ENCODE measurements around the gene INAFM2. TPM values are rescaled to one million over a fixed set of nuclear protein-coding genes. Genes with fewer than 3 reads are reported as not detected.

Gene INAFM2
- total and polyA plus RNA-seq, 2 of the 4 experiments (the other 2 are of a cell fraction): 10.4 to 14.0 TPM

DNA sequence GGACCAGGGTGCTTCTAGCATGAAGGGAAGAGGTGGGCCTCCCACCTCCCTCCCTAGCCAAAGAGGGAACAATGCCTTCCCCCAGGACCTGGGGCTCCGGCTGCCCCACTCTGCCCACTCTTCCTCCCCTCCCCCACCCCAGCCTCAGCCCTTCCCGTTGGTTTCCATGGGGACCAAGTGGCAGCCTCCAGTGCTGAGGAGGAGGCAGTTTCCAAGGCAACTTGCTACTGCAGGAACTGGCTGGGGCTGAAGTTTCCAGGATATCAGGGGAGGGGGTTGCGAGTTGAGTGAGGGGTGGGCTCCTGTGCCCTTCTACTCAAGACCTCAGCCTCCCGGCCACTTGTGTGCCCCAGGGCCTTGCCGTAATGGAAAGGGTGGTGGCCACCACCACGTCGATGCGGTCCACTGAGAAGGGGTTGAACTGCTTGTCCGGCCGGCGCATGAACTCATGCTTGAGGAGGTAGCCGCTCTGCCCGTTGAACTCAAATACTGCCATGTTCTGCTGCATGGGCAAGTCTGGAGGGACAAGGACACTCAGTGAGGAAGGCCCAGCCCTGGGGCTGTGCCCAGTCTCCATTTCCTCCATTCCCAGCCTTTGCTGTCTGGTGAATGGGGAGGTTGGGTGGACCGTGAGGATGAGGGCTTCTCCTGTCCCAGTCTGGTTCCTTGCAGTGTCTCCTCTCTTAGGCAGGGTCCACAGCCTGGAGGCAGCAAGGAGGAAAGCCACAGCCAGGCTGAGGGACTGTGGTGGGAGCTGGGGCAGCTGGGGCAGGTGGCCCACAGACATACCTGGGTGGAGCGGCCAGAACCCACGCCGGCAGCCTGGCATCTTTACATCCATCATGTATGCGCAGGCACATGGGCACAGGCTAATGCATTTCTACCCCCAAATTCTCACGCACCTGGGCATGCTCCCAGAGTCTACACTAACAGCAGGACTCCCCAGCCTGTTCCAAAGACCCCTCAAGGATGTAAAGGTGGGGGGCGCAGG is 29.3 kb upstream of the INAFM2 start (continued):
- no peak for TF ChIP-seq RAD21 (IDR thresholded peaks at IDR 0.05; ENCODE audit: low read length)

DNA sequence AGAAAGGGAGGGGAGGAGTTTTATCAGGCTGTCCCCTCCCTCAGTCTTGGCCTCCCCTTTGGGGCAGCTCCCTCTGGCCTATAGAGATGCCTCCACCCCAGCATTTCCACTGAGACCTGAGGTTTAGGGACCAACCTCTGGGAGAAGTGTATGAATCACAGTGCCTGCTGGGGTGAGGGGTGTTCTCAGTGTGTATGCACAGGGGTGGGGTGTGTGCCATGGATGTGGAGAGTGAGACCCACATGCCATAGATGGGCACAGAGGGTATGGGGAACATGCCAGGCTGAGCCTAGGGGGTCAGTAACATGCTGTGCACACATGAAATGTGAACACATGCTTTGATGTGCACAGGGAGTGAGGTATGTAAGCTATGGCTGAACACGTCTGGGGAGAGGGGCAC is 28.2 kb upstream of the INAFM2 start:
- Histone ChIP-seq H3K27ac (ENCODE audit: insufficient read depth, low read length) (no peak overlapping the region), H3K56ac (ENCODE audit: extremely low read depth, insufficient read depth, low read length) (no peak overlapping the region), H3K23ac (ENCODE audit: low read depth, low read length) (no peak overlapping the region), H2BK15ac (ENCODE audit: low read depth, low read length) (no peak overlapping the region), H4K20me1 (ENCODE audit: insufficient read depth, low read length) (no peaks in the 10 kb centered on the region), H3K79me1 (ENCODE audit: low read depth in 1 of 2, low read length in 2 of 2) (no peaks in the 10 kb centered on the region), H3K9me3 (ENCODE audit: control insufficient read depth, insufficient read depth, low read length) (peaks cover 4% of the 10 kb centered on the region), H3K4ac (ENCODE audit: low read depth, low read length) (no peak overlapping the region), H2AK5ac (ENCODE audit: low read depth, low read length) (no peak overlapping the region), H4K8ac (ENCODE audit: low read depth in 2 of 2, low read length in 2 of 2) (no peak overlapping the region), H3K4me1 (ENCODE audit: control insufficient read depth, insufficient read depth, low read length) (no peaks in the 10 kb centered on the region), H2BK20ac (ENCODE audit: low read depth, low read length) (no peak overlapping the region), H3K9me1 (ENCODE audit: insufficient read depth, low read length) (no peaks in the 10 kb centered on the region), H4K91ac (ENCODE audit: insufficient read depth, low read depth, low read length) (no peak overlapping the region), H3K18ac (ENCODE audit: low read depth, low read length) (no peak overlapping the region), H2BK120ac (ENCODE audit: low read depth, low read length) (no peak overlapping the region), H3K27me3 (ENCODE audit: control insufficient read depth, insufficient read depth, low read length) (peaks cover 79% of the 10 kb centered on the region), H2AK9ac (replicated peaks; ENCODE audit: low read depth, low read length, poor library complexity) (no peak overlapping the region), H4K5ac (ENCODE audit: low read depth, low read length) (no peak overlapping the region), H3K9ac (ENCODE audit: low read depth, low read length) (no peak overlapping the region), H3K14ac (replicated peaks; ENCODE audit: low read depth, low read length) (no peak overlapping the region), H3K4me2 (ENCODE audit: low read depth, low read length) (no peak overlapping the region), H2BK5ac (ENCODE audit: low read depth, low read length, poor library complexity, severe bottlenecking) (no peak overlapping the region), H3K4me3 (ENCODE audit: insufficient read depth, low read depth, low read length) (no peak overlapping the region), H3K36me3 (ENCODE audit: control insufficient read depth, insufficient read depth, low read length) (no peaks in the 10 kb centered on the region), H2AFZ (replicated peaks; ENCODE audit: low read length, poor library complexity) (no peak overlapping the region)
- dilution Hi-C loops (cut with HindIII; ENCODE audit: low sequenced_read_pairs, unreplicated experiment): no loop called here
- no TSS peak for BruUV-seq (replicated peaks)
- WGBS, 2 experiments (ENCODE audit: extremely low coverage in 2 of 2, insufficient read length in 1 of 2): 14% methylated on average over 1 of the region's 1 CpG; no CpG with 5 or more reads in 1 of the 2 experiments
- intact Hi-C loops (cut with micrococcal nuclease): no loop called here
- POLR2A ChIA-PET (ENCODE audit: unreplicated experiment): no interaction called here
- CTCF ChIA-PET: no interaction called here
- no peak for ATAC-seq (ENCODE audit: low read depth)
- TF ChIP-seq, protein P1, sequence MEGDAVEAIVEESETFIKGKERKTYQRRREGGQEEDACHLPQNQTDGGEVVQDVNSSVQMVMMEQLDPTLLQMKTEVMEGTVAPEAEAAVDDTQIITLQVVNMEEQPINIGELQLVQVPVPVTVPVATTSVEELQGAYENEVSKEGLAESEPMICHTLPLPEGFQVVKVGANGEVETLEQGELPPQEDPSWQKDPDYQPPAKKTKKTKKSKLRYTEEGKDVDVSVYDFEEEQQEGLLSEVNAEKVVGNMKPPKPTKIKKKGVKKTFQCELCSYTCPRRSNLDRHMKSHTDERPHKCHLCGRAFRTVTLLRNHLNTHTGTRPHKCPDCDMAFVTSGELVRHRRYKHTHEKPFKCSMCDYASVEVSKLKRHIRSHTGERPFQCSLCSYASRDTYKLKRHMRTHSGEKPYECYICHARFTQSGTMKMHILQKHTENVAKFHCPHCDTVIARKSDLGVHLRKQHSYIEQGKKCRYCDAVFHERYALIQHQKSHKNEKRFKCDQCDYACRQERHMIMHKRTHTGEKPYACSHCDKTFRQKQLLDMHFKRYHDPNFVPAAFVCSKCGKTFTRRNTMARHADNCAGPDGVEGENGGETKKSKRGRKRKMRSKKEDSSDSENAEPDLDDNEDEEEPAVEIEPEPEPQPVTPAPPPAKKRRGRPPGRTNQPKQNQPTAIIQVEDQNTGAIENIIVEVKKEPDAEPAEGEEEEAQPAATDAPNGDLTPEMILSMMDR (conservative IDR thresholded peaks at IDR 0.05; ENCODE audit: low read depth, low read length): no peak
- TF ChIP-seq MAFK (IDR thresholded peaks at IDR 0.05; ENCODE audit: low read depth, low read length) (no peak), CHD1 (IDR thresholded peaks at IDR 0.05; ENCODE audit: low read depth, low read length) (no peak), RCOR1 (IDR thresholded peaks at IDR 0.05; ENCODE audit: insufficient replicate concordance, low read length) (no peak), RAD21 (IDR thresholded peaks at IDR 0.05; ENCODE audit: low read length) (no peak), CEBPB (IDR thresholded peaks at IDR 0.05; ENCODE audit: low read depth, low read length) (no peak)
- TF ChIP-seq, protein P2, sequence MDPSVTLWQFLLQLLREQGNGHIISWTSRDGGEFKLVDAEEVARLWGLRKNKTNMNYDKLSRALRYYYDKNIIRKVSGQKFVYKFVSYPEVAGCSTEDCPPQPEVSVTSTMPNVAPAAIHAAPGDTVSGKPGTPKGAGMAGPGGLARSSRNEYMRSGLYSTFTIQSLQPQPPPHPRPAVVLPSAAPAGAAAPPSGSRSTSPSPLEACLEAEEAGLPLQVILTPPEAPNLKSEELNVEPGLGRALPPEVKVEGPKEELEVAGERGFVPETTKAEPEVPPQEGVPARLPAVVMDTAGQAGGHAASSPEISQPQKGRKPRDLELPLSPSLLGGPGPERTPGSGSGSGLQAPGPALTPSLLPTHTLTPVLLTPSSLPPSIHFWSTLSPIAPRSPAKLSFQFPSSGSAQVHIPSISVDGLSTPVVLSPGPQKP (IDR thresholded peaks at IDR 0.05; ENCODE audit: borderline replicate concordance, low read depth, low read length): no peak
- DNase-seq: no peak
- in situ Hi-C loops (cut with MboI; ENCODE audit: low sequenced_read_pairs): no loop called here
